IMR-90 (cell line): ENCODE measurements around the gene DOCK7. TPM values are rescaled to one million over a fixed set of nuclear protein-coding genes. Genes with fewer than 3 reads are reported as not detected.

Source experiments
- ATAC-seq: fragments of 200-7000 bp; cut with Tn5 transposase; 2 replicates; pipeline ENCODE4 v1.9.1; 2020; ENCODE audit warnings: low read depth, mild to moderate bottlenecking, moderate library complexity
- BruUV-seq: library from RNA; stranded (reverse); fragments of 400-500 nt; replicated peaks from 2 replicates; lab custom pipeline; 2021; lab: Mats Ljungman, UMichigan
- CTCF ChIA-PET: fragments of 300-600 bp; formaldehyde crosslinking; extraction: SDS; loops from one replicate; lab custom pipeline; 2021; ENCODE audit warnings: antibody characterized with exemption; lab: Yijun Ruan, JAX
- POLR2A ChIA-PET: fragments of 300-600 bp; sonication (Branson Sonifier 250); formaldehyde crosslinking; loops from one replicate; lab custom pipeline; 2022; ENCODE audit warnings: antibody characterized with exemption; ENCODE audit not compliant: unreplicated experiment; lab: Charles Lee
- DNase-seq: peaks from one replicate; pipeline ENCODE4 v3.0.0; 2013
- H2AFZ ChIP-seq: replicated peaks from 2 replicates; pipeline ENCODE3; 2013; ENCODE audit warnings: low read length, mild to moderate bottlenecking; ENCODE audit not compliant: poor library complexity
- H2AK5ac ChIP-seq: 2 replicates; pipeline ENCODE4 v1.6.1; 2013; ENCODE audit warnings: low read depth, low read length, inconsistent platforms
- H2AK9ac ChIP-seq: replicated peaks from 2 replicates; pipeline ENCODE3; 2013; ENCODE audit warnings: mild to moderate bottlenecking, low read depth, low read length, moderate library complexity; ENCODE audit not compliant: poor library complexity
- H2BK120ac ChIP-seq: 2 replicates; pipeline ENCODE4 v1.6.1; 2013; ENCODE audit warnings: low read depth, low read length, inconsistent platforms
- H2BK15ac ChIP-seq: 3 replicates; pipeline ENCODE4 v1.6.1; 2013; ENCODE audit warnings: low read depth, low read length, inconsistent platforms
- H2BK20ac ChIP-seq: 2 replicates; pipeline ENCODE4 v1.6.1; 2013; ENCODE audit warnings: low read depth, mild to moderate bottlenecking, inconsistent platforms, low read length, moderate library complexity
- H2BK5ac ChIP-seq: 2 replicates; pipeline ENCODE4 v1.6.1; 2013; ENCODE audit warnings: mild to moderate bottlenecking, low read depth, low read length, inconsistent platforms; ENCODE audit not compliant: poor library complexity, severe bottlenecking
- H3K14ac ChIP-seq: replicated peaks from 2 replicates; pipeline ENCODE4 v1.6.1; 2013; ENCODE audit warnings: low read depth, low read length, inconsistent platforms
- H3K18ac ChIP-seq: 2 replicates; pipeline ENCODE4 v1.6.1; 2013; ENCODE audit warnings: low read depth, low read length, control low read depth
- H3K23ac ChIP-seq: 2 replicates; pipeline ENCODE4 v1.6.1; 2013; ENCODE audit warnings: low read depth, low read length, inconsistent platforms
- H3K27ac ChIP-seq: 2 replicates; pipeline ENCODE4 v1.5.1; 2013; ENCODE audit warnings: mild to moderate bottlenecking, control low read depth, low read length; ENCODE audit not compliant: insufficient read depth
- H3K27me3 ChIP-seq: 2 replicates; pipeline ENCODE4 v1.6.1; 2013; ENCODE audit warnings: low read length; ENCODE audit not compliant: control insufficient read depth, insufficient read depth
- H3K36me3 ChIP-seq: 2 replicates; pipeline ENCODE4 v1.6.1; 2013; ENCODE audit warnings: low read length, mixed read lengths; ENCODE audit not compliant: control insufficient read depth, insufficient read depth
- H3K4ac ChIP-seq: 2 replicates; pipeline ENCODE4 v1.6.1; 2013; ENCODE audit warnings: low read depth, low read length, inconsistent platforms
- H3K4me1 ChIP-seq: 2 replicates; pipeline ENCODE4 v1.6.1; 2013; ENCODE audit warnings: low read length, mixed read lengths; ENCODE audit not compliant: control insufficient read depth, insufficient read depth
- H3K4me2 ChIP-seq: 2 replicates; pipeline ENCODE4 v1.6.1; 2013; ENCODE audit warnings: low read depth, mild to moderate bottlenecking, control low read depth, low read length, moderate library complexity
- H3K4me3 ChIP-seq: 2 replicates; pipeline ENCODE4 v1.5.1; 2013; ENCODE audit warnings: low read depth, mild to moderate bottlenecking, control low read depth, low read length, moderate library complexity; ENCODE audit not compliant: insufficient read depth
- H3K56ac ChIP-seq: 2 replicates; pipeline ENCODE4 v1.6.1; 2013; ENCODE audit warnings: low read length, inconsistent platforms; ENCODE audit not compliant: insufficient read depth; ENCODE audit errors: extremely low read depth
- H3K79me1 ChIP-seq, 2 experiments: 2 replicates each; pipeline ENCODE4 v1.6.1; 2013; ENCODE audit warnings: low read length in 2 of 2, inconsistent platforms in 1 of 2, low read depth in 1 of 2
- H3K9ac ChIP-seq: 2 replicates; pipeline ENCODE4 v1.6.1; 2013; ENCODE audit warnings: low read depth, low read length, control low read depth
- H3K9me1 ChIP-seq: 2 replicates; pipeline ENCODE4 v1.6.1; 2013; ENCODE audit warnings: low read length, inconsistent platforms; ENCODE audit not compliant: insufficient read depth
- H3K9me3 ChIP-seq: 2 replicates; pipeline ENCODE4 v1.6.1; 2013; ENCODE audit warnings: low read length; ENCODE audit not compliant: control insufficient read depth, insufficient read depth
- H4K20me1 ChIP-seq: 2 replicates; pipeline ENCODE4 v1.6.1; 2013; ENCODE audit warnings: low read length, inconsistent platforms; ENCODE audit not compliant: insufficient read depth
- H4K5ac ChIP-seq: 2 replicates; pipeline ENCODE4 v1.6.1; 2013; ENCODE audit warnings: mild to moderate bottlenecking, low read depth, low read length, control low read depth
- H4K8ac ChIP-seq, 2 experiments: 2 replicates each; pipeline ENCODE4 v1.6.1; 2013; ENCODE audit warnings: low read depth in 2 of 2, low read length in 2 of 2, control low read depth in 1 of 2, inconsistent platforms in 1 of 2
- H4K91ac ChIP-seq: 2 replicates; pipeline ENCODE4 v1.6.1; 2013; ENCODE audit warnings: low read depth, low read length, inconsistent platforms; ENCODE audit not compliant: insufficient read depth
- BHLHE40 ChIP-seq: fragments of 150-350 bp; IDR thresholded peaks from 2 replicates; pipeline ENCODE4 v1.6.1; 2016; ENCODE audit warnings: mild to moderate bottlenecking, low read depth, low read length
- CEBPB ChIP-seq: IDR thresholded peaks from 2 replicates; pipeline ENCODE4 v1.6.1; 2012; ENCODE audit warnings: low read depth, low read length, improper control_type of control experiment
- CHD1 ChIP-seq: IDR thresholded peaks from 2 replicates; pipeline ENCODE4 v1.6.1; 2012; ENCODE audit warnings: low read depth, low read length, improper control_type of control experiment
- CTCF ChIP-seq: conservative IDR thresholded peaks from 2 replicates; pipeline ENCODE4 v1.5.1; 2012; ENCODE audit warnings: mild to moderate bottlenecking, low read depth, low read length, improper control_type of control experiment
- ELK1 ChIP-seq: fragments of 150-350 bp; IDR thresholded peaks from 2 replicates; pipeline ENCODE4 v1.6.1; 2016; ENCODE audit warnings: low read depth, mild to moderate bottlenecking, low read length, moderate library complexity, borderline replicate concordance
- FOS ChIP-seq: fragments of 150-350 bp; IDR thresholded peaks from 2 replicates; pipeline ENCODE4 v1.6.1; 2016; ENCODE audit warnings: low read depth, low read length
- MAFK ChIP-seq: IDR thresholded peaks from 2 replicates; pipeline ENCODE4 v1.6.1; 2012; ENCODE audit warnings: low read depth, low read length, improper control_type of control experiment
- MAZ ChIP-seq: IDR thresholded peaks from 2 replicates; pipeline ENCODE4 v1.6.1; 2012; ENCODE audit warnings: low read depth, mild to moderate bottlenecking, low read length, improper control_type of control experiment, moderate library complexity, borderline replicate concordance
- MXI1 ChIP-seq: IDR thresholded peaks from 2 replicates; pipeline ENCODE4 v1.6.1; 2012; ENCODE audit warnings: low read depth, mild to moderate bottlenecking, low read length, moderate library complexity, borderline replicate concordance
- NFE2L2 ChIP-seq: fragments of 150-350 bp; IDR thresholded peaks from 2 replicates; pipeline ENCODE4 v1.6.1; 2016; ENCODE audit warnings: low read depth, mild to moderate bottlenecking, low read length
- POLR2A ChIP-seq: IDR thresholded peaks from 2 replicates; pipeline ENCODE4 v1.6.1; 2012; ENCODE audit warnings: mild to moderate bottlenecking, low read depth, low read length
- RAD21 ChIP-seq: IDR thresholded peaks from 2 replicates; pipeline ENCODE4 v1.6.1; 2012; ENCODE audit warnings: low read length, improper control_type of control experiment
- RCOR1 ChIP-seq: IDR thresholded peaks from 2 replicates; pipeline ENCODE4 v1.6.1; 2012; ENCODE audit warnings: mild to moderate bottlenecking, low read length, improper control_type of control experiment; ENCODE audit not compliant: insufficient replicate concordance
- RFX5 ChIP-seq: IDR thresholded peaks from 2 replicates; pipeline ENCODE4 v1.8.0; 2012; ENCODE audit warnings: low read depth, mild to moderate bottlenecking, low read length, moderate library complexity
- SMC3 ChIP-seq: fragments of 150-350 bp; IDR thresholded peaks from 2 replicates; pipeline ENCODE4 v1.6.1; 2016; ENCODE audit warnings: low read depth, mild to moderate bottlenecking, antibody characterized with exemption, low read length, moderate library complexity
- WGBS, 2 experiments: methylation state at CpG; one replicate each; pipeline versions ENCODE4 v1.1.5 to v1.1.7; 2013; ENCODE audit warnings: missing lambda C conversion rate in 2 of 2; ENCODE audit not compliant: insufficient read length in 1 of 2; ENCODE audit errors: extremely low coverage in 2 of 2; 5-methylcytosine and 5-hydroxymethylcytosine counted together
- dilution Hi-C: fragments of 300-500 bp; cut with HindIII; formaldehyde crosslinking; loops from one replicate; pipeline ENCODE4 v1.14.3; 2018; ENCODE audit warnings: low sequenced_read_pairs; ENCODE audit not compliant: unreplicated experiment
- in situ Hi-C: fragments of 300-500 bp; cut with MboI; formaldehyde crosslinking; loops from 3 replicates; pipeline ENCODE4 v1.14.3; 2019; ENCODE audit warnings: low sequenced_read_pairs, inconsistent platforms, mixed read lengths
- intact Hi-C: fragments of 100-400 bp; cut with micrococcal nuclease; formaldehyde crosslinking; loops from 2 replicates; pipeline ENCODE4 v1.10.0; 2022
- polyA plus RNA-seq, 3 experiments: library from polyadenylated mRNA; depleted of rRNA; stranded (reverse); fragments of >200 nt; gene quantifications; 2 replicates each; pipeline ENCODE4 v1.2.3, GENCODE V29; 2012; ENCODE audit warnings: low replicate concordance in 1 of 3
- total RNA-seq: library from RNA; depleted of rRNA; stranded (reverse); fragments of >200 nt; gene quantifications from 2 replicates; pipeline ENCODE4 v1.2.3, GENCODE V29; 2012

DOCK7 gene
- total and polyA plus RNA-seq, 2 of the 4 experiments (the other 2 are of a cell fraction): 38.0 to 97.7 TPM

- Histone ChIP-seq H2AK9ac (no peak overlapping the region), H3K4me3 (no peak overlapping the region)
- BruUV-seq: no TSS peak
Observed at GRCh38 chr1:62452951-62453350, 235.2 kb downstream of the DOCK7 start.

More at GRCh38 chr1:62452951-62453350, 235.2 kb downstream of the DOCK7 start:
- no peak overlapping the region for H3K14ac ChIP-seq
- CTCF ChIA-PET: no interaction called here
- H2BK20ac ChIP-seq: no peak overlapping the region
- POLR2A ChIA-PET: no interaction called here
- no peak; the same call in 1 of the 2 replicates for ATAC-seq
- no peak overlapping the region for H4K91ac ChIP-seq
- in situ Hi-C loops: no loop called here
- dilution Hi-C loops: no loop called here
- H3K36me3 ChIP-seq: peaks cover 33% of the 10 kb centered on the region
- H3K27ac ChIP-seq: no peak overlapping the region
- no peak overlapping the region for H2AFZ ChIP-seq
- no CpG with 5 or more reads among the region's 1 CpG for WGBS, 2 experiments
- H4K5ac ChIP-seq: no peak overlapping the region
- peaks cover 2% of the 10 kb centered on the region; the same call in 1 of the 2 replicates for H3K9me1 ChIP-seq
- H4K8ac ChIP-seq: no peak overlapping the region
- H3K23ac ChIP-seq: no peak overlapping the region
- H4K20me1 ChIP-seq: no peaks in the 10 kb centered on the region
- no peaks in the 10 kb centered on the region for H3K27me3 ChIP-seq
- H3K9me3 ChIP-seq: no peaks in the 10 kb centered on the region
- H3K18ac ChIP-seq: no peak overlapping the region
- TF ChIP-seq FOS: no peak
- no peak for TF ChIP-seq RFX5
- no peak for TF ChIP-seq MAFK
- no peak for TF ChIP-seq MAZ
- no peak for TF ChIP-seq CEBPB
- TF ChIP-seq CHD1: no peak
- TF ChIP-seq NFE2L2: no peak
- no peak for TF ChIP-seq CTCF
- no peak for TF ChIP-seq MXI1
- TF ChIP-seq POLR2A: no peak
- no peak for TF ChIP-seq ELK1
- TF ChIP-seq SMC3: no peak
- TF ChIP-seq BHLHE40: no peak
- no peak for TF ChIP-seq RAD21
- TF ChIP-seq RCOR1: no peak
- peaks cover 7% of the 10 kb centered on the region in 2 experiments; a peak in 3 of 4 replicates for H3K79me1 ChIP-seq
- H2BK15ac ChIP-seq: no peak overlapping the region
- intact Hi-C loops: no loop called here
- no peak overlapping the region for H3K9ac ChIP-seq
- no peak overlapping the region for H2BK5ac ChIP-seq
- H3K4me1 ChIP-seq: no peaks in the 10 kb centered on the region
- no peak overlapping the region for H3K4ac ChIP-seq
- no peak overlapping the region for H3K56ac ChIP-seq
- no peak overlapping the region for H2BK120ac ChIP-seq
- no peak overlapping the region for H3K4me2 ChIP-seq
- no peak overlapping the region for H2AK5ac ChIP-seq
- DNase-seq: peak; percentile 56
